ENCODE results near the gene ACOX3. TPM values are rescaled to one million over a fixed set of nuclear protein-coding genes. Genes with fewer than 3 reads are reported as not detected.

The ACOX3 gene
- polyA plus RNA-seq, 1 donor: 15.2 TPM

DNA sequence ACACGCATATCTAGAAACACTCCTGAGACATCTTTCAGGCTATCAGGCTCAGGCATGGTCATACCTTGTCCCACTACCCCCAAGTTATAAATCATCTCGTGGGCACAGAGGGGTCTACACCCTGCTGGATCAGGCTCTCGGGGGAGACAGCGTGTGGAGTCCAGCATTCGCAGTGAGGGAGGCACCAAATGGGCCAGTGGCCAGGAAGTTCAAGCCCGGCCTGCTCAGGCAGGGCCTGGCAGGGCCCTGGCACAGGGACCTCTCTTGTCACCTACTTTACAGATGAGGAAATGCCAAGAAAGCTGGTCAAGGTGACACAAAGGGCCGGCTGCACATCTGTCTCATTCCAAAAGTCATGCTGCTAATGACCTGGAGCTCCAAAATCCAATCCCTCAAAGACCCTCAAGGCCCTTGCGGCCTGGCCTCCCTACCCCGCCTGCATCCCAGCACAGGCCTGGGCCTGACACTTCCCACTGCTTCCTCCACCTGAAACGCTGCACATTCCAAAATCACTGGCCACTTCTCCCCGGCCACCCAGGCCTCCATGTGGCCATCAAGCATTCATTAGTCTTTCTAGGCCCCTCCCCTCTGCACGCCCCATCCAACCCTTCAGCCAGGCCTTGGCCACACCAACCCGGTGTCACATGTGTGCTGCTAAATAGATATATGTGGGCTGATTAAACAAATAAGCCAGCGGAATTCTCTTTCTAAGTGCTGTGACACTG lies 35.6 kb downstream of the ACOX3 start:
- no peak for DNase-seq

DNA sequence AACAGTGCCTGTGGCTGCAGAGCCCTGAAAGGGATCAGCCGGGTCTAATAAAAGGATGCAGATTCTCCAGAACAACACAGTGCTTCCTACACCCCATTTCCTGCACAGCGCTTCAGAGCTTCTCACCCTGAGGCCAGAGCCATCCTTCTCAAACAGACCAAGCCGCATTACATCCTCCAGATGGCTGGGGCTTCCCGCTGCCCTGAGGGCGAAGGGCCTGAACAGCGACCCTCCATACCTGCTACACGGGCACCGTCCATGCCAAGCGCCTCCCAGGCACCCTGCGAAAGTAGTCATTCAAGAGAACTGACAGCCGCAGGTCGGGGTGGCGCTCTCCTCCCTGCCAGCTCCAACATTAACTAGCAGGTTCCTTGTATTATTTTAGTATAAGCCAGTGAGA lies 36.5 kb downstream of the ACOX3 start:
- DNase-seq: no peak

DNA sequence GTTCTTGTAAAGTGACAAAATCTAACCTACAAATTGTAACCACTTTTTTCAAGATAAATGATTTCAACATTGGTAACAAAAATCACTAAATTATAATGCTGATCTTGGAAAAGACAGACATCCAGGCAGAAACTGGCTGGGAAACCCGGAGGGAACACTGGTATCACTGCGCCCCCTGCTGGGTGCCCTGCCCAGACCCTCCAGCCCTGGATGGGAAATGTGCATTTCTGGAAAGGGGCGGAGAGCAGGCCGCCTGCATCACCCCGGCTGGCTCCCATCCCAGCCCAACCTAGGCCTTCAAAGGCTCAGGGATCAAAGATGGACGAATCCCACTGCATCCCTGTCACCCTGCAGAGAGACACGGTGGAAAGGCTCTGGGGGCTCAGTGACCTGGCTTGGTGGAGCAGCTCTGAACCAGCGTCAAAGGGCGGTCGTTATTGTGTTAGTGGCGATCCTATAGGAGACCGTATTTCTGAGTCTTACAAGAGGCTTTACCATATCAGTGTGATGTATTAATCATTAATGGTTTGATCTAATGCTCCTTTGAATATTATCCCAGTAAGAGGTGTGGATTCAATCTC lies 37.3 kb downstream of the ACOX3 start:
- peak; percentile 85 for DNase-seq

DNA sequence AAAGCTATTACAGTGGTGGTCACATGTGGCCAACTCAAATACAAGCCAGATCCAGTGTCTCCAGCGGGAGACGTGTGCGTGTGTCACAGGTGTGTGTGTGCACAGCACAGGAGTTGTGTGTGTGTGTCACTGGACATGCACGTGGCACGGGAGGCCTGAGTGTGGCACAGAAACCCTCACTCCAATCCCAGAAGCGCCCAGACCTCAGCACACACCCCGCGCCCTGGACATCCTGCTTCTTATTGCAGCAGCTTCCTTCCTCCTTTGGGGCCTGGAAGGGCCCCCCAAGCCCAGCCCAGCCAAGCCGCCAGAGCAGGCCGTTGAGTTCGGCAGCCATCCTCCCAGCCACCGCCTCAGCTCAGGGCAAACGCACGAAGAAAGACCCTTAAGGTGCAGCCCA lies 37.9 kb downstream of the ACOX3 start:
- no peak for DNase-seq

DNA sequence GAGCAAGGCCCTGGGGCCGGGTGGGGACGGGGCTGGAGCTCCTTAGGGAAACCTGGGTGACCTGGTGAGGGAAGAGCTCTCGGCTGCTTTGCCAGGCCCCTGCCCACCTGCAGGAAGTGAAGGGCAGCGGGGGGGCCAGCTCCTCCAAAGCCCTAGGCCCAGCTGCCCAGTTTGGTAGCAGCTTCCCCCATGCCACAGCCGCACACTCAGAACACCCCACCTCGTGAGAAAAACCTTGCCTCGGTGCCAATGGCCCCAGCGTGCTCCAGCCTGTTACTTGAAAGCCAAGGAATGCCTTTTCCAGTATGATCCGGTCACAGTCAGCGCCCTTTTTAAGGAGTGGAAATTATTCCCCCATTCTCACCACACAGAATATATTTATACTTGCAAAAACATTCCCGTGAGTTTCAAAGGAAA lies 38.3 kb downstream of the ACOX3 start:
- DNase-seq: no peak

DNA sequence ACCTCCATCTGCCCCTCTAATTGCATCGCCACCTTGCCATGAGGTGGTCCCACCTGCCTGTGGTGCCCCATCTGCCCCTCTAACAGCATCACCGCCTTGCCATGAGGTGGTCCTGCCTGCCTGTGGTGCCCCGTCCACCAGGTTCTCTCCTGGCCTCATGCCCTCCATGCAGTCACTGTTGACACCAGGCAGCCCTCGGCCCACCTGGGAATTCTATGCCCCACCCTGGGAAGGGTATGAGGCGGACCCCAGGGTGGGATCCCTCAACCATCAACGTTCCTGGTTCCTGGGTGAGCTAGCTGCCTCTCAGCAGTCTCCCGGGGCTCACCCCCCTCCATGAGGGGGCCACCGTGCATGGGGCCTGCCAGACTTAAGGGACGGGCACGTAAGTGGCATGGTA lies 38.9 kb downstream of the ACOX3 start:
- DNase-seq: no peak

DNA sequence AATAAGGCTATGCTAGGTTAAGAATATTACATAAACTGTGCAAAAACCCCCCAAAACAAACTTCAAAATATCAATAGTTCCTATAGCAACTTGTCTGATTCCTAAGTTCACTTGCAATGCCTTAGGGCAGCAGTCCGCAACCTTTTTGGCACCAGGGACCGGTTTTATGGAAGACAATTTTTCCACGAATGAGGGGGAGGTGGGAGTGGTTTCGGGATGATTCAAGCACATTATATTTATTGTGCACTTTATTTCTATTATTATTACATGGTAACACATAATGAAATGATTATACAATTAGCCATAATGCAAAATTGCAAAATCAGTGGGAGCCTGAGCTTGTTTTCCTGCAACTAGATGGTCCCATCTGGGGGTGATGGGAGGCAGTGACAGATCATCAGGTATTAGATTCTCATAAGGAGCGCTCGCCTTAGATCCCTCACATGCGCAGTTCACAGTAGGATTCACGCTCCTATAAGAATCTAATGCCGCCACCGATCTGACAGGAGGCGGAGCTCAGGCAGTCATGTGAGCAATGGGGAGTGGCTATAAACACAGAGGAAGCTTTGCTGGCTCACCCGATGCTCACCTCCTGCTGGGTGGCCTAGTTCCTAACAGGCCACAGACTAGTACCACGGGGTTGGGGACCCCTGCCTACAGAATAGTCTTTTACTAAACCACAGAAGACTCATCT lies 39.7 kb downstream of the ACOX3 start:
- no peak for DNase-seq

DNA sequence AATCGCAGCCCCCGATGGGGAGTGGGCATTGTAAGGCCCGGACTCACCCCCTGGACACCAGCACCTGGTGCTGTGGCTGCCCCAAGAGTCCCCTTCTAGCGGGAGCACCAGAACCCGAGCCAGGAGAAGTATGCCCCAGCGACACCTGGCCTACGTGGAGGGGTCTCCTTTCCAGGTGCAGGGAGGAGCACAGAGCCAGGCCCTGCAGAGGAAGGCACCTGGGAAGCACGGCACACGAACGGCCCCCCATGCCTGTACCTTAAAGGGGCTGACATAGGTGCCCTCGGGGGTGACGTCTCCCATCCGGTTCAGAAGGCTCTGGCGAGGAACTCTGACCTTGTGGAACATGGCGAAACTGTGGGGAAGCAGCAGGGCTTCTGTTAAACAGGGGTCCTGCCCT lies 41.2 kb downstream of the ACOX3 start:
- DNase-seq: no peak

DNA sequence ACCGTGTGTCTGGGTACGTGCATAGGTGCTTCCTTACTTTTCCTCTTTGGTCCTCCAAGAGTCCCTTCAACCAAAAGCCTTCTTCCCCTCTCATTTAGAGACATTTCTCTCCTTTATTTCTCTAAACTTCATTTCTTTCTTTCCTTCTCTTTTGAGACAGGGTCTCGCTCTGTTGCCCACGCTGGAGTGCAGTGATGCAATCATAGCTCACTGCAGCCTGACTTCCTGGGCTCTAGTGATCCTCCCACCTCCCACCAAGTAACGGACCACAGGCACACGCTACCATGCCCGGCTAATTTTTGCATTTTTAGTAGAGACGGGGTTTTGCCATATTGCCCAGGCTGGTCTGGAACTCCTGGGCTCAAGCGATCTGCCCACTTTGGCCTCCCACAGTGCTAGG lies 42.2 kb downstream of the ACOX3 start:
- no peak for DNase-seq

DNA sequence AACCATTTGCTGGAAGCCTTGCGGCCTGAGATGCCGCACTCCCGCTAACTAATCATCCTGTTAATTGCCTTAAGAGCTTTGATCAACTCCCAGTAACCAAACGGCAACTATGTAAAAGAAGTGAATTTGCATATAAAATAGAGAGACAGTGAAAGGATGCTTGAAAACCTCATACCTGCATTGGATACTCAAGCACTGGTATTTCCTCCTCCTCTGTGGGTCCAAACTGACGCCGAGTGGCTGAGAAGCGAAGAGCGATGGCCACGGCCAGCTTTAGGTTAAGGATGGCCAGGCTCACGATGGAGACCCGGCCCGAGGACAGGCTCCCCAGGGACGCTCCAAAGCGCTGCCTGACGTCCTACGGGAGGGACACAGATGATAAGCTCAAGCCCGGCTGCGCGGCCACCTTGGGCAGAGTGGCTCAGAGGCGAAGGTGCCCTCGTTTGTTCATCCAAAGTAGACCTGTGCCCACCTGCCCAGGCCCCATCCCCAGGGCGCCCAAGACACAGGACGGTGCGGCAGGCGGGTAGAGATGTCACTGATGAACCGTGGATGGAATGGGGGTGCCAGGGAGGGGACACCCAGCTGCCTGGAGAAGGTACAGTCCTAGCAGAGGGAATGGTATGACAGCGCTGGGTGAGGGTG lies 43.6 kb downstream of the ACOX3 start:
- DNase-seq: no peak

DNA sequence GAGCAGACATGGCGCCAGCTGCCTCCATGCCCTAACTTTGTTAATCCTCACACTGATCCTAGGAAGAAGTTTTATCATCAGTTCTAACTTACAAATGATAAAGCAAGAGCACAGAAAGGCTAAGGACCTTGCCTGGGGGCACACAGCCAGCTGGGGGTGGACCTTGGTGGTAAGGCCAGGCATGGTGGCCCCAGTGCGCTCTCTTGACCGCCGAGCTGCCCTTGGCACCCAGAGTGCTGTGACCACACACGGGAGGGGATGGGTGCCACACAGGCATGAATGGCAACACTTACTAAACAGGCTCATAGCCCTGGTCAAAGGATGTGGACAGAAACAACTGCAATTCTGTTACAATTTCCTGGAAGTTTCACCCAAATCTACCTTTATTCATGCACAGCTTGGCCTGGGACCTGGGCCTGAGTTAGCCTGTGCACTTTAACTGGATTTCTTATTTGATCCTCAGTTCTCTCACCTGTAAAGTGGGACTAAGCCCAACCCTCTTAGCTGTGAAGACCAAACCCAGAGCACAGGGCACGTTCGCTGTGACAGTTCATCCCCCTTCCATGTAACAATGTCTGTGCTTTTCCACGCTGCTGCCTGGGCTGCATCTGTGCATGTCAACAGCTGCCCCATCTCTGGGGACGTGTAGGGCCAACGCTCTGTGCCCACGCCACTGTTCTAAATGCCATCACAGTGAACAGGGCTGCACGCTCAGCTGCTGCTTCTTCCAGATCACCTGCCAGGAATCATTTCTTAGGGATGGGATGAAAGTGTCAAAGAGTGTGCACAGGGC lies 44.8 kb downstream of the ACOX3 start:
- no peak for DNase-seq

DNA sequence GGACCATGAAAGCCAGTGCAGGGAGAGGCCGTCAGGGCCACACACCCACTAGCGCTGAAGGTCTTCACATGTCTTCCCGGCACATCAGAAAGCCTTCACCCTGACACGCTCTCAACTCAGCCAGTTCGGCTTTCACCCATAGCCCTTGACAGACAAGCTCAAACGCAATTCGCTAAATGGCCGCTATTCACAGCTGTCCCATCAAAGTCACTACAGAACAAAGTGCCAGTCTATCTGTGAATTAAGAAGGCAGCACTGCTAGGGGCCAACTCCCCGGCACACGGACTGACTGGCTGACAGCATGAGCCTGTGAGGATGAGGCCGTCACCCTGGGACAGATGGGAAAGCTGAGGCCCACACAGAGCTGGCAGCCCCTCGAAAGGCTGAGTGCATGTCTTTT lies 45.7 kb downstream of the ACOX3 start:
- DNase-seq: no peak

DNA sequence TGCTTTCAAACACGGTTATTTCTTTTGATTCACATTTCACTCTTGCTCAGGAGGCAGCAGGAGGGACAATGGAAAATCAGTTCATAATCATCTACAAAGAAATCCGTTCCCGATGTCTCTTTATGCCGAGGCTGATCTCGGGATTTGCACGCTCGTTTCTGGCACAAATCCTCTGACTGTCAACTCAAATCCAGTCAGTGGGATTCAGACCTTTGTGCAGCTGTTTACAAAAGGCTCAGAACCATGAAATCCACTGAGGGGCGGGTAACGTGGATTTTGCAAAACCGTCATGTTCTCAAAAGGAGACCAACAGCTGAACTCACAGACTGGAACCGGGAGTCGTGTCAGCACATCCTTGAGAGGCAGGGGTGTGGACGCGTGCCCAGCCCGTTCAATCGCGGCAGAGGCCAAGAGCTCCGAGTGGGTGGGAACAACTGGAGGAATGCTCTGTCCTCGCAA lies 46.4 kb downstream of the ACOX3 start:
- peak; percentile 76 for DNase-seq

DNA sequence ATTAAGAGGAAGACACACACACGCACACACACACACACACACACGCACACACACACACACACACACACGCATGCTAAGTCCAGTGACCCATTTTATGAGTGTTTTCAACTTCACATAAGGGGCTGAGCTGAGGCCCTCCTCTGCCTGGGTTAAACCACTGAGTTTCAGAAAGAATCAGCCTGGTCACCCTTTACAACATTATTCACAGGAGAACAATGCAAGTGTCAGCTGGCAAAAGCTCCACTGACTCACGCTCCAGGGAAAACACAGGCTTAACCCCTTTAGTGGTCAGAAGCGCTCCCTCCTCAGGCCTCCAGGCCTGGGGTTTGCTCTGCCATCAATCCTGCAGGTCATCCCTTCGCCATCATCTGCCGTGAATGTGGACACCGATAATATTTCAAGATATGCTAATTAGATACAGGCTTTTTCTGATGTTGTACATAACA lies 46.9 kb downstream of the ACOX3 start:
- DNase-seq: no peak

DNA sequence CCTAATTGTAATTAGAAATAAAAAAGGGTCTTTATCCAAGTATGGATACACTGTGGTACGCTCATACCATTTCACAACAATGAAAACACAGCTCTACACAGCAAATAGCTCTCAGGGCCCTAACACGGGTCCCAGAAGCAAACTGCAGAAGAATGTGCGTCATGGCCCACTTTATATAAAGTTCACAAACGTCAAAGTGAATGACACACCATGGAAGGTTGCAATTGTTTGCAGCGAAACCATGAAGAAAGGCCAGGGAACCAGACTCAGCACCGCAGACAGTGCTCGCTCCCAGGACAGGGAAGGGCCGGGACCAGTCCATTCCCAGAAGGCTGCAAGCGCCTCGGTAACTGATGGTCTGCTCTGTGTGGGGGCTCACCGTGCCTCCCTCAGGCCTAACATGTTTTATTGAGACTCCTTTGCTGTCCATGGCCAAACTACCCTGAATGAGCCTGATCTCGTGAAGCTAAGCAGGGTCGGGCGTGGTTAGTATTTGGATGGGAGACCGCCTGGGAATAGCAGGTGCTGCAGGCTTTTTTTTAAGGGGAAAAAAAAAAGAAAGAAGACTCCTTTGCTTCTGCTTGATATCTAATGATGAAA lies 47.8 kb downstream of the ACOX3 start:
- no peak for DNase-seq

DNA sequence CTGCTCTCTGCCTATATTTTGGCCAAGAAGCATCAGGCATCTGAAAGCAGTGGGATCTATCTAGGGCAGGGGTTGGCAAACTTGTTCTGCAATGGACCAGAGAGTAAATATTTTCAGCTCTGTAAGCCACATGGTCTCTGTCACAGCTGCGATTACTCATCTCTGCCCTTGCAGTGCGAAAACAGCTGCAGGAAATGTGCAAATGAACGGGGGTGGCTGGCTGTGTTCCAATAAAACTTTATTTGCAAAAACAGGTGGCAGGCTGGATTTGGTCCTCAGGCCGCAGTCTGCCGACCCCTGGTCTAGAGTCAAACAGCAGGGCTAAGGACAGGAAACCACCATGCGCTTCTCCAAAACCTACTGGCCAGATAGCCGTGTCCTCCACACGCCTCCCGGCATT lies 48.6 kb downstream of the ACOX3 start:
- peak; percentile 79 for DNase-seq

DNA sequence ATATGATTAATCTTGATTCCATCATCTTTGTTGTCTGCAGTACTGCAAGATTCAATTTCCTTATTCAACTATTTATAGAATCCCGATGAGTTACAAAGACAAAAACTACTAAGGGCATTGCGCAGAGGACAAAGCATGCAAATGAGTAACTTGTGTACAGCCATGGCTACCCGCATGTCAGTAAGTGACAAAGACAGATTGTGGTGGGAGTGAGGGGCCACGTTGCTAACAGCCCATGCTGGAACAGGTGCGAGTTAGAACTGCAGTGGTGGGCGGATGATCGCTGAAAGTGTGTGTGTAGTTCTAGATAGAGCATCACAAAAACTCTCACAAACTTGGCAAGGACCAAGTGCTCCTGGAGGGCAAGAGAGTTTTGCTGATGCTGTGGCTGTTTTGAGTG lies 49.5 kb downstream of the ACOX3 start:
- no peak for DNase-seq

DNA sequence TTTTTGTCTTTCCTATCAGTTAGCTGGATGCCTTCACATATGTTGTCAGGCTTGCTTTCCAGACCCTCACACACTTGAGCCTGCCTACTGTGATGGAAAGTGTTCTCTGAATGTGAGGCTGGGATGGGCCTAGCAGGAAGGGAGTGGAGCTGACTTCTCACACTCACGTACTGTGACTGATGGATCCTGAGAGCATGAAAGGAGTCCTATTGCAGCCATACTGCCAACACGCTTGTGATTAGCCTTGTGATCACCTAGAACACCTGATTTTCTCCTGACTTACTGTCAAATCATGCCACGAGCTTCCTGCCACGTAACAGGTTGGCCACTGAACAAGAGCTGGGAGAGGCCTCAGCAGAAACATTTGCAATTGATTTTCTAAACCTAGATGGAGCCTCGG lies 49.9 kb downstream of the ACOX3 start:
- DNase-seq: no peak

DNA sequence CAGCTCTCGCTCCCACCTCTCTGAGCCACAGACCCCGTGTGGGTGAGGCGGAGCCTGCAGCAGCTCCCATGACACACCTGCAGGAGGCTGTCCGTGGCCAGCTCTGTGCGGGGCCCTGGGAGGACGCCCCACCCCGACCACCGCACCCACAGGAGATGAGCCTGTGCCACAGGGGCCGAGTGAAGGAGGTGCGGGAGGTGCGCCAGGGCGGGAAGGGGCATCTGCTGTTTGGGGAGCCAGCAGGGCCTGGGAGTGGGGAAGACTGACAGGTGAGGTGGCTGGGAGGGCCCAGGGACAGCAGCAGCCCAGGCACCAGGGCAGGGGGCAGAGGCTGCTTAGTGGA lies 52.0 kb downstream of the ACOX3 start:
- no peak for DNase-seq

DNA sequence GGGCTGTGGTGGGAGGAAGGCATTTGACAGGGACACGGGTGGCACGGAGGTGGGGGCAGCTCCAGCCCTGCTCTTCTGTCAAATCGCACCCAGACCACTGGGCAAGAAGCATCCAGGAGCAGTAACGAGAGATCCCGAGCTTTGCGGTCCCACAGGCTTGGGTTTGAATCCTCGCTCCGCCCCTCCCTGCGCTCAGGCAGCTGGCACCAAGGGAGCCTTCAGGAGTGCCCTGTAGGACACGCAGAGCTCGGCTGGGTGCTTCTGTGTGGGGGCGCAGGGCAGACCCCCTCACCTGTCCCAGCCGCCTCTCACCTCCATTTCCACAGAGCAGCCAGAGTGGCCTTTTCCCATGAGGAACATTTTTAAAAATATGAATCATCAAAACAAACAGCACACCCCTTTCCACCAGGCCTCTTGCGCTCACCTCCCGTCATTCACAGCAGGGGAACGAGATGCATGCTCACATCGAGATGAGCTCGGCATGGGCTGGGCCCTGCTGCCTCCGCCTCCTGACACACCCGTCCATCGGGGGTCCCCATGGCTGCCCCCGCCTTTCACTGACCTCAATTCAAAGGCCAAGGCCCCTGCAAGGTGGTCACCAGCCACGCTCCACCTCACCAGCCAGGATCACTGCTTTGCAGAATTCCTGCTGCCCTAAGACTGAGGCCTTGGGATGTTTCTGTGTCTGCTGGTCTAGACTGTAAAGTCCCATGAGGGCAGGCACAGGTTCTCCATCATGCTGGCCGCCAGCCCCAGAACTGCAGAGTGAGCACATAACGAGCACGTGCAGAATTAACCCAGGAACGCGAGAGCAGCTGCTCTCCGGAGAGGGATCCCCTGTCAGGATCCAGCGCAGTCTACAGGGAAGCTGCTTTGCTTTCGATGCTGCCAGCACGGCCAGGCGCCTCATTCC lies 52.7 kb downstream of the ACOX3 start:
- no peak for DNase-seq

DNA sequence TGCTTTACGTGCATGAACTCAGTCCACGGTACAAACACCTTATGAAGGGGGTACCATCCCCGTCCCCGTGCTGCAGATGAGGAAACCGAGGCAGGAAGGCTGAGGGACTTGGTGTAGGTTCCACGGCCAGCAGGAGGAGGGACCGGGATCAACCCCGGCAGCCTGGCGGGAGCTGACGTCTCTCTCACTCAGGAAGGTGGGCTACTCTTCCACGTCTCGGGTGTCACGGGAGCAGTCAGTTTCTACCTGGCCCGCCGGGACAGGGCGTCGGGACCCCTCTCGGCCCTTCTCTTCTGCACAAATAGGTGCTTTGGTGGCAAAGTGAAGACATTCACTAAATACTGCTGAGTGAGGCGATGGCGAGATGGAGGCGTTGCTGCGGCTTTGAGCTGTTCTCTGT lies 53.3 kb downstream of the ACOX3 start:
- DNase-seq: no peak
